Measurements from ENCODE around the gene MT4.
"Not testable (repeated sequence)": the region's sequence is repeated elsewhere in the genome, so short reads cannot be mapped to it uniquely, and the experiment has no call there.

MT4 gene

GRCh38 chr16:56560447-56560846 lies 4.4 kb upstream of the MT4 start:
- no peak for DNase-seq

- DNase-seq = no peak
These were observed 3.7 kb upstream of the MT4 start for GRCh38 chr16:56561126-56561525.

DNA sequence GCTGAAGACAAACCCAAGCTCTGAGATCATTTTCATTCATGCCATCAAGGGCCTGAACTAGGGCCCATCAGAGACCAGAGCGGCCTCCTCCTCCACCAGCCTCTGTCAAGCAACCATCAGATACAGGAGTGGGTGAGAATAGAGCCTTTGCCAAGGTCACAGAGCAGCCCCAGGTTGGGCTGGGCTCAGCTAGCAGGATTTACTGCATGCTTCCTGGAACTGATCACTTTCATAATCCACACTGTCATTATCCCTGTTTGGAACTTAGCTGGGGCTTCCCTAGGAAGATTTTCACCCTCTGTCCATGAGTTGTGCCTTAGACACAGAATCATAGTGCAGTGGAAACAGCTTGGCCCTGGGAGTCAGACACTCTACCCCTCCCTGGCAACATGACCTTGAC lies 5.1 kb downstream of the MT4 start:
- DNase-seq = no peak

DNA sequence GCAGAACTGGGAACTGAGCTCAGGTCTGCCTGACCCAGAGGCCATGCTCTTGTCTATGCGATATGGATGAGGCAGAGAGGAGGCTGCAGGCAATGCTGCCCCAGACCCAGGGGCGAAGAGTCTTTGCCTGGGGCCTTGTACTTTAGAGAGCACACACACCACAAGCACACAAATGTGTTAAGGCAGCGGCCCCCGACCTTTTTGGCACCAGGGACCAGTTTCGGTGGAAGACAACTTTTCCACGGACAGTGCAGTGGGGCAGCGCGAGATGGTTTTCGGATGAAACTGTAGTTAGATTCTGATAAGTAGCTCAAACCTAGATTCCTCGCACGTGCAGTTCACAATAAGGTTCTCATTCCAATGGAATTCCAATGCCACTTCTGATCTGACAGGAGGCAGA lies 6.7 kb downstream of the MT4 start:
- DNase-seq = no peak

DNA sequence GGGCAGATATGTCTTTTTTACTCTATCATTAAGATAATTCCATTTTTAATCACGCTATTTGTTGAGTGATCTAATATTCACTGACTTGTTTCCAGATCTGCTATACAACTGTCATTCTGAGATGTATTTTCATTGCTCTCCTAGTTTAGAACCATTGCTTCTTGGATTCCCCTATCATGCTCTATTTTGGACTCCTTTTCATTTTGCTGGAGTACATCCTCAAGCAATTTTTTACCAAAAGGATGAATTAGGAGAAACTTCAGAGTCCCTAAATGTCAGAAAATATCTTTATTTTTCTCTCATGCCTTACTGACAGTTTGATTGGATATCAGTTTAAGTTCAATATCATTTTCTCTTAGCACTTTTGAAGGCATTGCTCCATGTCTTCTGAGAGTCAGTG lies 9.8 kb downstream of the MT4 start:
- DNase-seq = no peak

DNA sequence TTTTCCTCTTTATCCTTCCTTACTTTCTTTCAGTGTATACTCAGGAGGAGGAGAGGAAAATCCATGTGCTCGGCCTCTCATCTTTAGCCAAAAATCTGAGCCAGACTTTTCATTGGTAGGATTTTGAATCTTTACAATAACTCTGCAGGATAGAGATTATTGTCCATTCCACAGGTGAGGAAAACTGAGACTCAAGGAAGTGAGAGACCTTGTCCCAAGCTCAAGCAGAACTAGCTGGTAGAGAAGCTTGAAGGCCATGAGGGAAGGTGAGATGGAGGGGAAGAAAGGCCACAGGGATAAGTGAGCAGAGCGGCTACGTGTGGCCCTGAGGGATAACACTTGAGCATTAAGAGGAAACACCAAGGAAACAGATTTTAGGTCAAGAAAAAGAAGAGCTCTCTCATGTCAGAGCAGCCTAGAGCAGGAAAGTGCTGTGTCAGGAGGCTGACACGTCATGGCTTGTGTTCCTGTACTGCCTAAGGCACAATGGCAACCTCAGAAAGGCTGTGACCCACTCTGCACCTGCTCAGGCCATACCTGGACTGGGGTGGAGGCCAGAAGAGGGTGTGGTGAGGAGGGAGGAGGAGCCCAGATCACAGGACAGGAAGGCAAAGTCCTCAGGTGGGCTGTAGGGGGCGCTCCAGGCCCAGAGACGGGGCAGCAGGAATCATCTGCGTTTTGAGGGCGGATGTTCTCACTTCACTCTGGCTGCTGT lies 11.9 kb downstream of the MT4 start:
- DNase-seq = peak; percentile 82

- no peak for DNase-seq
These were observed 12.4 kb downstream of the MT4 start for GRCh38 chr16:56577300-56577625.

DNA sequence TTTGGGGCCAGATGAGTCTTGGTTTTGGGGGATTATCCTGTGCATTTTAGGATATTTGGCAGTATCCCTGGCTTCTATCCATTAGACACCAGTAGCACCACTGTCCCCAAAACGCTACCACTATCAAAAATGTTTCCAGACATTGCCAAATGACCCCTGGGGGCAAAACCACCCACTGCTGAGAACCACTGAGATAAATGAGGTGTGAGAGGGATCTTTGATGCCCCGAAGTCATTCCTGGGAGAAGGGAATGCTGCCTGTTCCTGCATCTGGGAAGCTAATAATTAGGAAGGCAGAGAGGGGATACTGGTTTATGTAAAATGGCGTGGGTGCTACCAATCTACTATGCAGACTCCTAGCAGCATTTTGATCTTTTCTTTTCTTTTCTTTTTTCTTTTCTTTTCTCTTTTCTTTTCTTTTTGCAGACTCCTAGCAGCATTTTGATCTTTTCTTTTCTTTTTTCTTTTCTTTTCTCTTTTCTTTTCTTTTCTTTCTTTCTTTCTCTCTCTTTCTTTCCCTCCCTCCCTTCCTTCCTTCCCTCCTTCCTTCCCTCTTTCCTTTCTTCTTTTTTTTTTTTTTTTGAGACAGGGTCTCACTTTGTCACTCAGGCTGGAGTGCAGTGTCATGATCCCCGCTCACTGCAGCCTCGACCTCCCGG lies 15.6 kb downstream of the MT4 start:
- DNase-seq = no peak

DNA sequence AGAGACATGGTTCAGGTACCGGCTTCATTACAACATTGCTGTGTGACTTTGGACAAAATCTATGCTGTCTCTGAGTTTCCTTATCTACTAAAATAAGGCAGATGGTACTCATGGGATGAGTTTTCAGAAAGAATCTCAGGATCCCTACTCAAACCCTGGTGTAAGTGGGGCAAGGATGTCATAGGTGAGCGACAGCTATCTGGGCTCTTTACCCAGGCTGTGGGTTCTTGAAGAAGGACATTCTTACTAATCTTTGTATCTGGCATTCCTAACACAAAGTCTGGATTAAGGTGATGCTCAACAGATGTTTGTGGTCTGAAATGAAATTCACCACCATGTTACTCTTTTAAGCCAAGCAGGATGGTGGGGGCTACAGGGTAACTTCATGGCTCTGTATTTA lies 18.0 kb downstream of the MT4 start:
- not testable (repeated sequence) for DNase-seq

- no peak for DNase-seq
These were observed 18.7 kb downstream of the MT4 start for GRCh38 chr16:56583351-56584168.

GRCh38 chr16:56584276-56584675 lies 19.4 kb downstream of the MT4 start:
- no peak for DNase-seq

DNA sequence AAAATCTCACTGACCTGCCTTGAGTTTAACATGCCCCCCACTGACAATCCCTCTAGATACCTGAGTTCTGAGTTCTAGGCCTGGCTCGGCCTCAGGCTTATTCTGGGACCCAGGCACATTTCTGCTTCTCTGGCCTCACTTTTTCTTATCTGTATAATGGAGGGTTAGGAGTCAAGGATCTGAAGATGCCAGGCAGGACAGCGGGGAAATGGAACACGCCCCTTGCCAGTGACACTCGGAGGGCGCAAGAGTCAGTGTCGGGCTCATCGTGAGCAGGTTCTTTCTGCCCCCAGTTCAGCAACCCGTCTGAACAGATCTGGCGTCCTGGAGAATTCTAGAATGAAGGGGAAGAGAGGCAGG lies 23.9 kb downstream of the MT4 start:
- DNase-seq = no peak

DNA sequence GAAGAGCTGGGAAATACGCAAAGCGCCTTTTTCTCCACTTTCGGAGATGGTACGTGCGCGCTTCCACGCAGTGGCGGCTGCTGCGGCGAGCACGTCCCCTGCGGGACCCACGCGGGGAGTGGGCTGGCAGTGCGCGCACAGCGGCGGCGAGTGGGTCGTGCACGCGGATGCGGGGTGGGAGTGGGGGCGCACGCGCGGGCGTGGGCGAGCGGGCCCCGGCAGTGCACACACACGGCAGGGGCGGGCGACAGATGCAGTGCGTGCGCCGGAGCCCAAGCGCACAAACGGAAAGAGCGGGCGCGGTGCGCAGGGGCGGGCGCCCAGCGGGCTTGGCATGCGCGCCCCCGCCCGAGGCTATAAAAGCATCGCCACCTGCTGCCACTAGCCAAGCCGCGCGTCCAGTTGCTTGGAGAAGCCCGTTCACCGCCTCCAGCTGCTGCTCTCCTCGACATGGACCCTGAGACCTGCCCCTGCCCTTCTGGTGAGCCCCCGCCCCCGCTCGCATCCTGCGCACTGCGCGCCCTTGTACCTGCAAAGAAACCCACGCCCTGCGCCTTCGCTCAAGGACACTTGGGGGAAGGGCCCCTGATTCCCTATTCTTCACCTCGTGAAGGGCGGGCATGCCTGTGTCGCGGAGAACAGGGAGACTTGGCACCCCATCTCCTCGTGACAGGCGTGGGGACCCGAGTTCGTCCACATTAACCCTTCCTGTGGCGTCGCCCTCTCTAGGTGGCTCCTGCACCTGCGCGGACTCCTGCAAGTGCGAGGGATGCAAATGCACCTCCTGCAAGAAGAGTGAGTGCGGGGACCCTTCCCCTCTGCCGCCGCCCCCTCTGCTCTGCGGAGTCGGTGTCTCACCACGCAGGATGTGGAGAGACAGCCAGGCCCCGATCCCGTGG lies 24.5 kb downstream of the MT4 start, which contains the start of gene MT3:
TSS of gene MT3 (plus strand) at position 388 of the 899 bp plus-strand sequence. CDS start at position 451, 63 bp downstream.
- DNase-seq = no peak

- no peak for DNase-seq
These were observed 26.6 kb downstream of the MT4 start for GRCh38 chr16:56591377-56592060.

DNA sequence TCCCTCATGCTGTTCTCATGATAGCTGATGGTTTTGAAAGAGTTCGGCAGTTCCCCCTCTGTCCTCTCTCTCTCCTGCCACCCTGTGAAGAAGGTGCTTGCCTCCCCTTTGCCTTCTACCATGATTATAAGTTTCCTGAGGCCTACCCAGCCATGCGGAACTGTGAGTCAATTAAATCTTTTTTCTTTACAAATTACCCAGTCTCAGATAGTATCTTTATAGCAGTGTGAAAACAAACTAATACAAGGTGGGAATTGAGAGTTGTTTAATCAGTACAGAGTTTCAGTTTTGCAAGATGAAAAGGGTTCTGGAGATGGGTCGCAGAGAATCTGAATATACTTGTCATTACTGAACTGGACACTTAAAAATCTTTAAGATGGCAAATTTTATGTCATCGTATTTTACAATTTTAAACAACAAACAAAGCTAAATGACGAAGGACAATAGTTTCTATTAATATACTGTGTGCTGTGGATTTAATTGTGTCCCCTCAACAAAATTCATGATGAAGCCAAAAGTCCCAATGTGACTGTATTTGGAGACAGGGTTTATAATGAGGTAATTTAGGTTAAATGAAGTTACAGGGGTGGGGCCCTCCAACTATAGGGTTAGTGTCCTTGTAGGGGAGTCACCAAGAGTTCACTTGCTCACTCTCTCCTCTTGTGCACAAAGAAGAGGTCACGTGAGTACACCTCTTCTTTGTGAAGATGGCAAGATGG lies 28.9 kb downstream of the MT4 start:
- DNase-seq = no peak

DNA sequence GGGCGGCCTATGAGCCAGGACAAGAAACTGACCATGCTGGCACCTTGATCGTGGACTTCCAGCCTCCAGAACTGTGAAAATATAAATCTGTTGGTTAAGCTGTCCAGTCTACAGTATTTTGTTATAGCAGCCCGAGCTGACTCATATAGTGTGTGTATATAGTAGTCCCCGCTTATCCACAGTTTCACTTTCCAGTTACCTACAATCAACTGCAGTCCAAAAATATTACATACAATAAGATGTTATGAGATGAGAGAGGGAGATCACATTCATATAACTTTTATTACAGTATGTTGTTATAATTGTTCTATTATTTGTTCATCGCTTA lies 29.4 kb downstream of the MT4 start:
- DNase-seq = no peak

- peak; percentile 54 for DNase-seq
These were observed 35.6 kb downstream of the MT4 start for GRCh38 chr16:56600398-56600999.

DNA sequence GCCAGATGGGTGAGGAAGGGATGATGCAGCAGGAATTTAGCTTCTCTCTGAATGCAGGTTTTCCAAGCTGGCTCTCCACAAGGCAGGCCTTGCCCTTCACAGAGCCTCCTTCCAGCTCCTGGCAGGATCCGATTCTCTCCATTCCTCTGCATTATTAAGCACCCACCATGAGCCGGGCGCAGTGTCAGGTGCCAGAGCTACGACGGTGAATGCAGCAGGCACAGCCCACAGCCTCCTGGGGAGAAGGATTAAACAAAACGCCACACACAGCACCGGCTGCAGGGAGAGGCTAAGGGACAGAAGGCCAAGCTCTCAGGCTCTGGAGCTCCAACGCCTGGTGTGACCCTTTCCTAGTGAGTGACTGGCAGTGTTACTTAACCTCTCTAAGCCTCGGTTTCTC lies 36.5 kb downstream of the MT4 start:
- DNase-seq = no peak

- no peak for DNase-seq
These were observed 38.7 kb downstream of the MT4 start for GRCh38 chr16:56603589-56603988.

GRCh38 chr16:56604966-56605365 lies 40.1 kb downstream of the MT4 start:
- no peak for DNase-seq

- no peak for DNase-seq
These were observed 40.6 kb downstream of the MT4 start for GRCh38 chr16:56605475-56605874.
